H9 (cell line): Measurements from ENCODE around the gene TYMP. TPM values are rescaled to one million over a fixed set of nuclear protein-coding genes. Genes with fewer than 3 reads are reported as not detected.

Experiments used
- DNase-seq: peaks from one replicate; pipeline ENCODE4 v3.0.0-alpha.2; 2017
- H2AFZ ChIP-seq: one replicate; pipeline ENCODE4 v1.6.1; 2013; ENCODE audit warnings: mild to moderate bottlenecking, low read length, control low read depth, moderate library complexity
- H2AK5ac ChIP-seq: 2 replicates; pipeline ENCODE4 v1.6.1; 2013; ENCODE audit warnings: low read length, control low read depth, mixed read lengths; ENCODE audit not compliant: insufficient read length
- H2BK120ac ChIP-seq: one replicate; pipeline ENCODE4 v1.6.1; 2013; ENCODE audit warnings: low read depth, mild to moderate bottlenecking, low read length, control low read depth, inconsistent platforms; ENCODE audit not compliant: poor library complexity, severe bottlenecking
- H2BK12ac ChIP-seq: 2 replicates; pipeline ENCODE4 v1.6.1; 2013; ENCODE audit warnings: low read length, control low read depth, mixed read lengths, low read depth; ENCODE audit not compliant: insufficient read length
- H2BK15ac ChIP-seq: 2 replicates; pipeline ENCODE4 v1.6.1; 2013; ENCODE audit warnings: low read depth, low read length, control low read depth
- H2BK20ac ChIP-seq: one replicate; pipeline ENCODE4 v1.6.1; 2013; ENCODE audit warnings: low read depth, mild to moderate bottlenecking, low read length, control low read depth, inconsistent platforms; ENCODE audit not compliant: poor library complexity, severe bottlenecking
- H2BK5ac ChIP-seq: 2 replicates; pipeline ENCODE4 v1.6.1; 2013; ENCODE audit warnings: low read length, control low read depth, mixed read lengths; ENCODE audit not compliant: insufficient read length
- H3K14ac ChIP-seq: 2 replicates; pipeline ENCODE4 v1.6.1; 2013; ENCODE audit warnings: low read length, control low read depth; ENCODE audit not compliant: insufficient read depth
- H3K18ac ChIP-seq: 2 replicates; pipeline ENCODE4 v1.6.1; 2013; ENCODE audit warnings: low read depth, mild to moderate bottlenecking, mixed read lengths, low read length, control low read depth; ENCODE audit not compliant: insufficient read length
- H3K23ac ChIP-seq: 2 replicates; pipeline ENCODE4 v1.6.1; 2013; ENCODE audit warnings: low read length, control low read depth, mixed read lengths, low read depth; ENCODE audit not compliant: insufficient read length
- H3K23me2 ChIP-seq: 2 replicates; pipeline ENCODE4 v1.6.1; 2013; ENCODE audit warnings: low read depth, mild to moderate bottlenecking, mixed read lengths, low read length, control low read depth; ENCODE audit not compliant: insufficient read length, poor library complexity, severe bottlenecking
- H3K27ac ChIP-seq: 2 replicates; pipeline ENCODE4 v1.5.1; 2013; ENCODE audit warnings: low read length, control low read depth, mixed read lengths, low read depth; ENCODE audit not compliant: insufficient read length
- H3K27me3 ChIP-seq: 2 replicates; pipeline ENCODE4 v1.6.1; 2013; ENCODE audit warnings: low read length, control low read depth, inconsistent platforms; ENCODE audit not compliant: insufficient read depth
- H3K4ac ChIP-seq: 2 replicates; pipeline ENCODE4 v1.6.1; 2013; ENCODE audit warnings: low read depth, mild to moderate bottlenecking, control low read depth, inconsistent platforms, low read length, moderate library complexity
- H3K4me1 ChIP-seq: 2 replicates; pipeline ENCODE4 v1.6.1; 2013; ENCODE audit warnings: low read length, control low read depth, inconsistent platforms; ENCODE audit not compliant: insufficient read depth
- H3K4me2 ChIP-seq: 2 replicates; pipeline ENCODE4 v1.6.1; 2013; ENCODE audit warnings: low read length, control low read depth, mixed read lengths; ENCODE audit not compliant: insufficient read length, insufficient read depth
- H3K56ac ChIP-seq: 2 replicates; pipeline ENCODE4 v1.6.1; 2013; ENCODE audit warnings: low read depth, mild to moderate bottlenecking, mixed read lengths, low read length, control low read depth; ENCODE audit not compliant: insufficient read length
- H3K79me1 ChIP-seq: 2 replicates; pipeline ENCODE4 v1.6.1; 2013; ENCODE audit warnings: low read depth, mild to moderate bottlenecking, moderate library complexity, low read length, control low read depth, inconsistent platforms; ENCODE audit not compliant: insufficient read depth, poor library complexity, severe bottlenecking
- H3K79me2 ChIP-seq: 2 replicates; pipeline ENCODE4 v1.6.1; 2013; ENCODE audit warnings: low read length, control low read depth, inconsistent platforms; ENCODE audit not compliant: insufficient read depth
- H3K9ac ChIP-seq: 2 replicates; pipeline ENCODE4 v1.6.1; 2013; ENCODE audit warnings: low read length, control low read depth, mixed read lengths; ENCODE audit not compliant: insufficient read length; ENCODE audit errors: extremely low read depth
- H3K9me3 ChIP-seq: one replicate; pipeline ENCODE4 v1.6.1; 2013; ENCODE audit warnings: low read depth, low read length, inconsistent platforms; ENCODE audit not compliant: control insufficient read depth
- H3T11ph ChIP-seq: one replicate; pipeline ENCODE4 v1.6.1; 2013; ENCODE audit warnings: mild to moderate bottlenecking, low read length, control low read depth, inconsistent platforms
- H4K20me1 ChIP-seq: one replicate; pipeline ENCODE4 v1.6.1; 2013; ENCODE audit not compliant: control insufficient read depth, insufficient read length, insufficient read depth
- H4K5ac ChIP-seq: 2 replicates; pipeline ENCODE4 v1.6.1; 2013; ENCODE audit warnings: low read depth, mild to moderate bottlenecking, mixed read lengths, low read length, control low read depth; ENCODE audit not compliant: insufficient read length
- H4K8ac ChIP-seq: replicated peaks from 2 replicates; pipeline ENCODE4 v1.6.1; 2013; ENCODE audit warnings: low read length, control low read depth, mixed read lengths, low read depth; ENCODE audit not compliant: insufficient read length
- H4K91ac ChIP-seq: 2 replicates; pipeline ENCODE4 v1.6.1; 2013; ENCODE audit warnings: low read depth, mild to moderate bottlenecking, moderate library complexity, mixed read lengths, low read length, control low read depth; ENCODE audit not compliant: insufficient read length
- H3K27ac Mint-ChIP-seq, 3 experiments: 2 replicates in 2 of 3; 3 replicates in 1 of 3; pipeline ENCODE4 v1.8.0; 2020 to 2021; ENCODE audit warnings: mixed read lengths in 3 of 3, mild to moderate bottlenecking in 1 of 3, moderate library complexity in 1 of 3
- H3K27me3 Mint-ChIP-seq: 2 replicates; pipeline ENCODE4 v1.8.0; 2021; ENCODE audit warnings: low read depth, mild to moderate bottlenecking, moderate library complexity, mixed read lengths
- H3K36me3 Mint-ChIP-seq, 3 experiments: 2 replicates in 2 of 3; 3 replicates in 1 of 3; pipeline ENCODE4 v1.8.0; 2020 to 2021; ENCODE audit warnings: low read depth in 3 of 3, mixed read lengths in 3 of 3; ENCODE audit not compliant: insufficient read depth in 1 of 3
- H3K4me1 Mint-ChIP-seq, 2 experiments: 2 replicates each; pipeline ENCODE4 v1.8.0; 2020; ENCODE audit warnings: mixed read lengths in 2 of 2
- H3K4me3 Mint-ChIP-seq, 2 experiments: 2 replicates in 1 of 2; 3 replicates in 1 of 2; pipeline ENCODE4 v1.8.0; 2020 to 2021; ENCODE audit warnings: mild to moderate bottlenecking in 2 of 2, mixed read lengths in 2 of 2, moderate library complexity in 1 of 2
- H3K9me3 Mint-ChIP-seq, 2 experiments: 2 replicates in 1 of 2; 3 replicates in 1 of 2; pipeline ENCODE4 v1.8.0; 2020; ENCODE audit warnings: mild to moderate bottlenecking in 2 of 2, mixed read lengths in 2 of 2, moderate library complexity in 1 of 2
- WGBS: extraction: QIAGEN DNeasy Blood & Tissue Kit; methylation state at CpG from one replicate; pipeline ENCODE4 v1.1.7; 2013; ENCODE audit warnings: missing lambda C conversion rate, low lambda C conversion rate, mixed read lengths; ENCODE audit not compliant: insufficient read length; ENCODE audit errors: extremely low coverage; 5-methylcytosine and 5-hydroxymethylcytosine counted together
- total RNA-seq: library from RNA; stranded (reverse); gene quantifications from 2 replicates; pipeline ENCODE4 v1.2.1, GENCODE V29; 2021
- TF ChIP-seq, protein P1 (sequence below): fragments of 200-600 bp; sonication (generic); conservative IDR thresholded peaks from 3 replicates; pipeline ENCODE4 v1.8.0; 2021; ENCODE audit warnings: antibody characterized with exemption, mild to moderate bottlenecking

The TYMP gene
- total RNA-seq, 1 experiment from 2014 or later, result 1.0 TPM

DNA sequence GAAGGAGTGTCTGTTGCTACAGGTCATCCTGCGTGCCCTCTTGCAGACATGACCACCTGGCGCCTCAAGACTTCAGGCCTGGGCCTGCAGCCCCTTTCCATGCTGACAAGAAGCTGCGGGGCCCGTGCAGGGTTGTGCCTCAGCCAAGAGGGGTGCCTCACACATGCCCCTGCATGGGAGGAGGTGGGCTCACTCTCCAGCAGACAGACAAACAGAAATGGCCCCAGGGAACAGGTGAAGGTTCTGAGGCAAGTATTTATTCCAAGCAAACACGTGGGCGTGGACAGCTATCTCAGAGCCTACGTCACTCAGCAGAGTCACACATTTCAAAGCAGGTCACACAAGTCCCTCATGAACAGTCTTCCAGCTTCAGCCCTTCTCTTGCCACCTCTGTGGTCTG is 38.8 kb upstream of the TYMP start:
- H3K36me3 Mint-ChIP-seq, result peaks cover 13 to 58% (median 50%) of the 10 kb centered on the region in 3 experiments; a peak in 6 of 7 replicates
- no peak overlapping the region for H3T11ph ChIP-seq
- no peak overlapping the region for H3K27ac Mint-ChIP-seq
- no peaks in the 10 kb centered on the region for H4K20me1 ChIP-seq
- no peak overlapping the region for H3K9ac ChIP-seq
- no peaks in the 10 kb centered on the region for H3K79me1 ChIP-seq
- no peak overlapping the region for H3K4me2 ChIP-seq
- no peak overlapping the region for H4K8ac ChIP-seq
- H2BK15ac ChIP-seq, result no peak overlapping the region
- H3K4me3 Mint-ChIP-seq, result no peak overlapping the region
- no peaks in the 10 kb centered on the region for H3K79me2 ChIP-seq
- H3K27me3 ChIP-seq, result no peaks in the 10 kb centered on the region
- H3K4ac ChIP-seq, result no peak overlapping the region
- H2BK5ac ChIP-seq, result no peak overlapping the region
- no peaks in the 10 kb centered on the region for H3K9me3 Mint-ChIP-seq
- DNase-seq, result no peak
- peaks cover 9% of the 10 kb centered on the region for H3K27me3 Mint-ChIP-seq
- no peak overlapping the region for H3K23ac ChIP-seq
- TF ChIP-seq, protein P1, sequence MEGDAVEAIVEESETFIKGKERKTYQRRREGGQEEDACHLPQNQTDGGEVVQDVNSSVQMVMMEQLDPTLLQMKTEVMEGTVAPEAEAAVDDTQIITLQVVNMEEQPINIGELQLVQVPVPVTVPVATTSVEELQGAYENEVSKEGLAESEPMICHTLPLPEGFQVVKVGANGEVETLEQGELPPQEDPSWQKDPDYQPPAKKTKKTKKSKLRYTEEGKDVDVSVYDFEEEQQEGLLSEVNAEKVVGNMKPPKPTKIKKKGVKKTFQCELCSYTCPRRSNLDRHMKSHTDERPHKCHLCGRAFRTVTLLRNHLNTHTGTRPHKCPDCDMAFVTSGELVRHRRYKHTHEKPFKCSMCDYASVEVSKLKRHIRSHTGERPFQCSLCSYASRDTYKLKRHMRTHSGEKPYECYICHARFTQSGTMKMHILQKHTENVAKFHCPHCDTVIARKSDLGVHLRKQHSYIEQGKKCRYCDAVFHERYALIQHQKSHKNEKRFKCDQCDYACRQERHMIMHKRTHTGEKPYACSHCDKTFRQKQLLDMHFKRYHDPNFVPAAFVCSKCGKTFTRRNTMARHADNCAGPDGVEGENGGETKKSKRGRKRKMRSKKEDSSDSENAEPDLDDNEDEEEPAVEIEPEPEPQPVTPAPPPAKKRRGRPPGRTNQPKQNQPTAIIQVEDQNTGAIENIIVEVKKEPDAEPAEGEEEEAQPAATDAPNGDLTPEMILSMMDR, result no peak
- no peaks in the 10 kb centered on the region for H3K23me2 ChIP-seq
- no peak overlapping the region for H4K5ac ChIP-seq
- no peak overlapping the region for H2AFZ ChIP-seq
- H3K4me1 ChIP-seq, result no peaks in the 10 kb centered on the region
- H3K4me1 Mint-ChIP-seq, result peaks cover under 1% of the 10 kb centered on the region in 2 experiments; a peak in 2 of 4 replicates
- H2BK20ac ChIP-seq, result no peak overlapping the region
- H2BK12ac ChIP-seq, result no peak overlapping the region
- no peak overlapping the region for H2BK120ac ChIP-seq
- H3K9me3 ChIP-seq, result no peaks in the 10 kb centered on the region
- no peak overlapping the region for H3K14ac ChIP-seq
- H4K91ac ChIP-seq, result no peak overlapping the region
- no peak overlapping the region for H3K27ac ChIP-seq
- H2AK5ac ChIP-seq, result no peak overlapping the region
- H3K18ac ChIP-seq, result no peak overlapping the region
- WGBS, result no CpG with 5 or more reads among the region's 7 CpGs
- no peak overlapping the region for H3K56ac ChIP-seq
